Fibroblast of skin of abdomen (primary cell): ENCODE measurements around the gene OLFM2.
A peak's percentile ranks its signal among the peaks of the same experiment; 100 is the strongest.
"Not testable (repeated sequence)": the region's sequence is repeated elsewhere in the genome, so short reads cannot be mapped to it uniquely, and the experiment has no call there.

Experiments
- DNase-seq: peaks from one replicate; pipeline ENCODE4 v3.0.0-alpha.2; 2013

Gene OLFM2

DNA sequence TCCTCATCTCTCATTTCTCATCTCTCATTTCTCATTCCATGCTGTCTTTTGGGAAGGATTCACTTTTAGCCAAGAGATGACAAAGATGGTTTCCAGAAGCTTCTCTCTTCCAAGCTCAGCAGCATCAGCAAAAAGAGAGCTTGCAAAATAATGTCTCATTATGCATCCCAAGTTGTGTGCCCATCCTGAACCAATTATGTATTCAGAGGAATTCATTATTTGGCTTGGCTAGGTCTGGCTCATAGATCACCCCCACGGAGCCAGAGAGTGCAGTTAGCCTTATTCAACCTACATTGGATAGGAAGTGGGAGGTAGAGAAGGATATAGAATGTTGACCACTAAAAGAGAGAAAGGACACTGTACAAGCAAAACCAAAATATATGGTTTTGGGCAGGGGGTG is 5.4 kb upstream of the OLFM2 start:
- peak; percentile 50 for DNase-seq

DNA sequence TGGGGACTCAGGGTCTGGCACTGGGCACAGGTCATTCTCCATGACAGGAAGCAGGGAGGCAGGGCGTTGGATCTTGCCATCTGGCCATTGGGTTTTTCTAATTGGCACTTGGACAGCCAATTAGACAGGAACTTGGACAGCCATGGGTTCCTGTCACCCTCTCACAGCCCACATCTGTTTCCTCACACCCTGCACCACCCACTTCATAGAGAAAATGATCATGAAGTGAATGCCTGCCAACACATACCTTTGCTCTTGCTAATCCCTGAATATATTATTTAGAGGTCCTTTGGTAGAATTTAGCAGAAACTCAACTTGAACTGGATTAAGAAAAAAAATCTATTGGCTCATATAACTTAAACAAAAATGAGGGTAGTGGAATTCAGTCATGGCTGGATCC is 4.9 kb upstream of the OLFM2 start:
- DNase-seq = no peak

DNA sequence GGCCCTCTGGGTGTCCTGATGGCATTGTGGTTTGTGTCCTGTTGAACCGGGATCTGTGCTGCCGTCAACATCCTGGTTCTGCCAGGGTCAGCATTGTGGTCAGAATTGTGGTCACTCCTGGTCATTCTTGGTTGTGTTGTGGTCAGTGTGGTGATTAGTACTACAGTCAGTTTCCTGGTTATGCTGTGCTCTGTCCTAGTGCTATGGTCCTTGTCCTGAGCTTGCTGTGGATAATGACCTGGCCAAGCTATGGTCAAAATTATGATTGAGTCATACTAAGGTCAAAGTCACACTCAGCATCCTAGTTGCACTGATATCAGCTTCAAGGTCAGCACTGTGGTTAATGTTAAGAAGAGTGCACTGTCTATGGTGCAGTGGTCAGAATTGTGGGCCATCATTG is 4.5 kb upstream of the OLFM2 start:
- no peak for DNase-seq

DNA sequence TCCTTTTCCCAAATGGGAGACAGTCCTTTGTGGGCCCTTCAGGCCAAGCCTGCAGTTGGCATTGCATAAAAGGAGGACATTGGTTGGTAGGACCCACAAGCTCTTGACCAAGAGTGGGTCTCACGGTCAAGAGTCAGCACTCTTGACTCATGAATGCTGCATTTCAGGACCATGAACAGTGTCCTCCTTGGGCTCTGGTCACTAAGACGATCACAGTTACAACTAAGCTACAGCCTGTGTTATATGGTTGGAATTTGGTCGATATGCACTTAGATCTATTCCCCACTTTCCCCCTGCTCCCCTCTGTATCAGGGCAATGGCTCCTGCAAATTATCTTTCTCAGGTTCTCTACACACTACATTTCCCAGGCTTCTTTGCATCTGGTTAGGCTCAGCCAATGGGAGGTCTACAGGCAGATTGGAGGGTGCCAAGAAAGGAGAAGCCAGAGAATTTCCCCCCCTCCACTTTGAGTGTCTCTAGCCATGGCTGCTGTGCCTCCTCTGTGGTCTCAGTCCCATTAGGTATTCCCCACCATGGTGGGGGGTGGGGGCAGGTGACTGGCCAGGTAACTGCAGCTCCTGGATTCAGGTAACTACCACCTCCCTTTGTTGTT is 3.1 kb upstream of the OLFM2 start:
- DNase-seq = no peak

DNA sequence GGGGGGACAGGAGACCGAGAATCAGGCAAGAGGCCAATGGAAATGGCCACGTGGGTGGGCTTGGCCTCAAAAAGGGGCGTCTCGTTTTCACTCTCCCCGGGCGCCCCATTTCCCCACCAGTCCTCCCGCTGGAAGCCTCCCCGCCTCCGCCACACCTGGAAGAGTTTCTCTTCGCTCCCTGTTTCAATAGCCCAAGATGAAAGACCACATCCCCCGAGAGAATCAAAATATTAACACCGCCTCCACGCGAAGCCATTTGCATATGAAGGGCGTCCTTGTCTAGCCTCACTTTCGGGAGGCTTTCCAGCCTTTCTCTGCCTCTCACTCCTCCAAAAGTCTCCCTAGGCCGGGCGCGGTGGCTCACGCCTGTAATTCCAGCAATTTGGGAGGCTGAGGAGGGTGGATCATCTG is 691 bp upstream of the OLFM2 start:
- no peak for DNase-seq

DNA sequence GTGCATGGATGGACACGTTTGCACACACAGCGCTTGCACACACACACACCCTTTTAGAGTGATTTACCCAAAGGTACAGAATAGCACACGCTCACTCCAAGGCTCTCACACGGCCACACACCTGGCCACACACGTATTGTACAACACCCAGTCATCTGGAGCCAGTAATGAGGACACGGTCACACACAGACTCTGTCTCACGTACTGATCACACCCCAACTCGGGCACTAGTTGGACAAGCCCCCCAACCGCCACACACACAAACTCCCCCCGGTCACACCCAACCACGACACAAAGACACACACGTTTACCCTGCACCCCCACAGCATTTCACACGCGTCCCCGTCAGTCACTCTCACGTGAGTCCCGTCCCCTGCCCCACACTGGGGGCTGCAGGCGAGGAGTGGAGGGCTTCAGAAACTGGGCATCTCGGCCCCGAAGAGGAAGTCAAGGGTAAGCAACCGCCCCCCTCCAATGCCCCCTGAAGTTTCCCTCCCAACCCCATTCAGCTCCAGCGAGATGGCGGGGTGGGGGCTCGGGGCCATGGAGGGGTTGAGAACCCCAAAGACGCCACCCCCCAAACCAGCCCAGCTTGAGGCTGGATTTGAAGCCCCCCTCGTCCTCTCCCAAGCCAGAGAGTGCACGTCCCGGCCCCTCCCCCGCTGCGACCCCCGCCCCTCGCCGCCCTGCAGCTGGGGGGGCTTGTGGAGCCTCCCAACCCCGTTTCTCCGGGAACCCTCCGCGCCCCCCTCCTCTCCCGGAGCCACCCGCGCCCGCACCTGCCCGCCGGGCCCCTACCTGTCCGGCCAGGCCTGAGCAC is 599 bp downstream of the OLFM2 start:
- DNase-seq = no peak

DNA sequence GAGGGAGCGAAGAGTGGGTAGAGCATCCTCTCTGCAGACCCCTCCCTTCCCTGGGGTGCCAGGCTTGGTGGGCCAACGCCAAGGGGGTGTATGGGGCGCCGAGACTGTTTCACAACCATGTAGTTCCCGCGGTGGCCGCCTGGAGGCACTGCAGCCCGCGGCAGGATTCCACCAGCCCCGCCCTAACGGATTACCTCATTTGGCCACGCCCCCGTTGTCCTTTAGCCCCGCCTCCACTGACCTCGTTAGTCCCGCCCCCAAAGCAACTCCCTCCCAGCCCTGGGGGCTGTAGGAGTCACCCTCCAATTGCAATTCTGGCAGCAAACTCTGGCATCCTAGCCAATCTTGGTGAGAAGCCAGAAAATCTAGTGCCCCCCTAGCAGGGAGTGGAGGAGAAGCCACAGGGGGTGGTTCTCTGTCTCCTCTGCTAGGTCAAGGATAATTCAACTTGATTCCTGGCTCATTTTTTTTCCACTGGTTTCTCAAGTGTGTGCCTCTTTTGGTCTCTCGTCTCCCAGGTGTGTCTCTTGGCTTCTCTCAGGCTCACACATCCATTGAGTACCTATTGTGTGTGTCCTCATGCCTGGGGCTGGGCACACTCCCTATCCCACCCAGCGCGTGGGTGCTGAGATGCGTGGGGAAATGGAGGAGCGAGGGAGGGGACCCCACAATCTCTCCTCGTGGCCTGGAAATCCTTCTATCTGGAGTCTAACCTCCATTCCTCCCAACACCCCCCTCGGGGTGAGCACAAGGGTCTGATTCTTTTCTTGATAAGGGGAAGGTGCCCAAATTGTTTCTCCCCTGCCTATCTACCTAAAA is 2.0 kb downstream of the OLFM2 start:
- DNase-seq = peak; percentile 74

DNA sequence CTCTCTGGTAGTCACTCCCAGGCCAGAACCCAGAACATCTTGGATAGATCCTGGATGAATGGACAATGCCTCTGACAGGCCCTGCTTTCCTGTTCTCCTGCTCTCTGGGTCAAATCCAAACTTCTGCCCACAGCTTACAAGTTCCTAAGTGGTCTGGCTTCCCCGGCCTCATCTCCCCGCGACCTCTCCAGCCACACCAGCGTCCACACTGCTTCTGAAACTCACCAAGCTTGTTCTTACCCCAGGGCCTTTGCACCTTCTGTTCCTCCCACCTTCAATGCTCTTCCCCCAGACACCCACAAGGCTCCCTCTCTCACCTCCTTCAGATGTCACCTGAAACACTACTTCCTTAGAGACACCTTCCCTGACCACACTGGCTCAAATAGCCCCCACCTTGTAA is 3.5 kb downstream of the OLFM2 start:
- no peak for DNase-seq

DNA sequence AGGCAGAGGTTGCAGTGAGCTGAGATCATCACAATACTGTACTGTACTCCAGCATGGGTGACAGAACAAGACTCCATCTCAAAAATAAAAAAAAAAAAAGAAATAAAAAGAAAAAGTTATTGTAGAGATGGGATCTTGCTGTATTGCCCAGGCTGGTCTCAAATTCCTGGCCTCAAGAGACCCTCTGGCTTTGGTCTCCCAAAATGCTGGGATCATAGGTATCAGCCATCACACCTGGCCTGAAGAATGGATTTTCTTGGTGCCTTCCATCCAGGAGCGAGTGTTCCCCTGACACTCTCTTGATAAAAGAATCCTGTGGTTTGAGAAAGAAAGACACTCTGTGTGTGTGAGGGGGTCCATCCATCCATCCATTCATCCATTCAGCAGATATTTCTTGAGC is 4.7 kb downstream of the OLFM2 start:
- no peak for DNase-seq

DNA sequence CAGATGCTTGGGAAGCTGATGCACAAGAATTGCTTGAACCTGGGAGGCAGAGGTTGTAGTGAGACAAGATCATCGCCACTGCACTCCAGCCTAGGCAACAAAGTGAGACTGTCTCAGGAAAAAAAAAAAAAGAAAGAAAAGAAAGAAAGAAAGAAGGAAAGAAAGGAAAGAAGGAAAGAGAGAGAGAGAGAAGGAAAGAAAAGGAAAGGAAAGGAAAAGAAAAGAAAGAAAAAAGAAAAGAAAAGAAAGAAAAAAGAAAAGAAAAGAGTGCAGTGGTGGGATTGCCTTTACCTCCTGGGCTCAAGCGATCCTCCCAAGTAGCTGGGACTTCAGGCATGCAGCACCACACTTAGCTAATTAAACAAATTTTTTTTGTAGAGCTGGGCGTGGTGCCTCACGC is 12.9 kb downstream of the OLFM2 start:
- no peak for DNase-seq

DNA sequence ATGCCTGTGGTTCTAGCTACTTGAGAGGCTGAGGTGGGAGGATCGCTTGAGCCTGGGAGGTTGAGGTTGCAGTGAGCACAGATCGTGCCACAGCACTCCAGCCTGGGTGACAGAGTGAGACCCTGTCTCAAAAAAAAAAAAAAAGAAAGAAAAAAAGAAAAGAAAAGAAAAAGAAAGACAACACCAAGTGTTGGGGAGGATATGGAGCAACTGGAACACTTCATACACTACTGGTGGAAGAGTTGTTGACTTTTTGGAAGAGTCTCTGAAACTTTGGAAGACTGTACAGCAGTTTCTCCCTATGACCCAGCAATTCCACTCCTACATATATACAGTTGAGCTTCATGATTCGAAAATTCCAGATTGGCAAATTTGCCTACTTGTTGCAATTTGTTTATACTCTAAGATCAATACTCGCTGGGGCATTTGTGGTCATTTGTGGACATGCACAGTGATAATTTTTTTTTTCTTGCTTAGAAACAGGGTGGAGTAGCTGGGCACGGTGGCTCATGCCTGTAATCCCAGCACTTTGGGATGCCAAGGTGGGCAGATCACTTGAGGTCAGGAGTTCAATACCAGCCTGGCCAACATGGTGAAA is 13.4 kb downstream of the OLFM2 start:
- not testable (repeated sequence) for DNase-seq

DNA sequence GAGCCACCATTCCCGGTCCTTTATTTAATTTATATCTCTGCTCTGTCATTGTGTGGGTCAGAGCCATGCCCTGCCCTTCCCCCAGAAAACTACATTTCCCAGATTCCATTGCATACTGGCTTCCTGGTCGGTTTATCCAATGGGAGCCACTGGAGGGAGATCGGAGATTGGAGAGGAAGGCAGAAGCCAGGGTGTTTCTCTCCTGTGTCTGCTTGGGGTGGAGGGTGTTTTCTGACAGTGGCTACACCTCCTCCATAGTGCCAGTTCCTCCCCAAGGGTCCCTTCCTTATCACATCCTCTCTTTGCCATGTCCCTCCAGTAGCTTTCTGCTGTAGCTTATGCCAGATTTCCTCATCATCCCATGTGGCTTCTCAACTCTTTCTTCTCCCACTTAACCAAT is 19.0 kb downstream of the OLFM2 start:
- peak; percentile 52 for DNase-seq

DNA sequence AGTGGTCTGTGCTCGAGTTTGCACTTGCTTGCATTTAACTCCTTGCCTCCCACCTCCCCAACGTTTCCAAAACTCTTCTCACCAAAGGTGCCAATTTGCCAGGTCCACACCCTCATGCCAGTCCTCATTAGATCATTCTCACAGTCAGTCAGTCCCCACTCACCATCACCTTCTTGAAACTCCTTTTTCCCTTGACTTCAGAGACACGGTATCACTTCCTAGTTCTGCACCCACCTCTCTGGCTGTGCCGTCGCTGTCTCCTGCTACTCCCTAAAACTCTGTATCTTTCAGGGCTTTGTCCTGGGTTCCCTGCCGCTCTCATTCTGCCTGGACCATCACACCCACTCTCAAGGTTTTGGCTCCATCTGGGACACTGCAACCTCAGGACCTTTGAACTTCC is 19.6 kb downstream of the OLFM2 start:
- no peak for DNase-seq

DNA sequence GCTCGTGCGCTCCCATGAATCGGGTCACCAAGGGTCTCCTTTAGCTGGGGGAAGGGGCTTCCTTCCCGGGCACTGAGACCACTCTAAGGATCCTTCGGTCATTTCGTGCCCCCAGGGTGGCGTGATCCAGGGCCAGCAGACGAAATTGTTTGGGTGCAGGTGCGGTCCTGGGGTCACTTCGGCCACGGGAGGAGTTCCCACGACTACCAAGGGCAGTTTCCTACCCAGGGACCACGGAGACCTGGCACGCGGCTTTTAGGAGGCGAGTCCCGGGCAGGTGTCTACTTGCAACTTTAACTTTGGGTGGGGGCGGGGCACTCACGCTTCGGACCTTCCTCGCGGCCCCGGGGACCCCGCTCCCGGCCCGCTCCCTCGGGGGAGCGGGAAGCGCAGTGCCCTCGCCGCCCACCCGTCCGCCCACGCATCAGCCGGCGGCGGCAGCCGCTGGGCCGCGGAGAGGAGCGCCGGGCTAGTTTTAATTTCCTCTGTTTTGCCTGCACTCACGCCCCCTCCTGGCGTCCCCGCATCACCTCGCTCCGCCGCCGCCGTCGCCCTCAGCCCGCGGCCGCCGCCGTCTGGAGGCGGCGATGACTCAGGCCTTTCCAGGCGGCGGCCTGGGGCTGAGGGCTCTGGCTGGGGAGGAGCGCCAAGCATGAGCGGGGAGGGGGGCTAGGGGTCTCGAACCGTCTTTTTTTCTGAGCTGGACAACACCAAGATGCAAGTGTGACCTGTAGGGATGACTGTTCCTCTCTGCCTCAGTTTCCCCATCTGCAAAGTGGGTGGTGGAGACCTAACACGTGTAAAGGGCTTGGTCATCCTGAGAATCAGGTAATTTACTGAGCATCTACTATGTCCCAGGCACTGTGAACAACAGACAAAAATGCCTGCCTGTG is 21.8 kb downstream of the OLFM2 start:
- DNase-seq = peak; percentile 88

DNA sequence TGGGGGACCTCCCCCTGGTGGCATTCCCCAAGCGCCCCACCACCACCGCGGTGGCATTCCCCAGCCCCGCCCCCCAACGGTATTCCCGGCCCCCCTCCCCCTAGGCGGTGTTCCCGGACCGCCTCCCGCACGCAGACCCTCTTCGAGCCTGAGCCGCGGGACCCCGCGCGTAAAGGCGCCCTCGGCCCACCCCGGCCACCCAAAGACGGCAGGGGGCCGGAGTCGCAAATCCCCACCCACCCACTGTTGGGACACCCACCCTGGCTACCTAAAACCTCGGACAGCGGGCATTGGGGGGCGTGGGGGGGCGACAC is 22.4 kb downstream of the OLFM2 start:
- no peak for DNase-seq

DNA sequence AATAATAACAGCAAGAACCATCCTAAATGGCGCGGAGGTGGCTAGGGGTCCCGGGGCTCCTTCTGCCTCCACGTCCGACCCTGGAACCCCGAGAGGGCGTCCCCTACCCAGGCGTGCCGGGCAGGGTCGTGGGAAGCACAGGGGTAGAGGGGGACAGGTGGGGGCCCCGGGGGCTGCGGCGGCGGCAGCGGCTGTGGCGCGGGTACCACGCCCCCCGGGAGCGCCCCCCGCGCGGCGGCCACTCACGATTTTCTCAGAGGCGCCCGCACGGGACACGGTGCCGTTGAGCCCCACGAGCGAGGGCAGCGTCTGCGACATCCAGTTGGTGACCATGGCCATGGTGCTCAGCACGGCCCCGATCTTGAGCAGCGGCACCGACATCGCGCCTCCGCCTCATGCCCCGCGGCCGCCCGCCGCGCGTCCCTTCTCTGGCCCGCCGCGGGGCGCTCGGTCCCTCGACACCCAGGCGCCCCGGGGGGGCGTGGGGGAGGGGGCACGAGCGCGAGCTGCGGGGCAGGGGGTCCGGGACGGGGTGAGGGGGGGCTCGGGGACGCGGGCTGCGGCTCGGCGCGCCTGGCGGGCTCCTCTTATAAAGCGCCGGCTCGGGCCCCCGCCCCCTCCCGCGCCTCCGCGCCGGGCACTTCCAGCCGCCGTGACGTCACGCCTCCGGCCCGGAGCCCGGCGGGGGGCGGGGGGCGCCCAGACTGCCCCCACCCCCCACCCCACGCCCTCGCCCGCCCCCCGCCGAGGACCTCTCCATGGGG is 22.9 kb downstream of the OLFM2 start:
- DNase-seq = peak; percentile 40

DNA sequence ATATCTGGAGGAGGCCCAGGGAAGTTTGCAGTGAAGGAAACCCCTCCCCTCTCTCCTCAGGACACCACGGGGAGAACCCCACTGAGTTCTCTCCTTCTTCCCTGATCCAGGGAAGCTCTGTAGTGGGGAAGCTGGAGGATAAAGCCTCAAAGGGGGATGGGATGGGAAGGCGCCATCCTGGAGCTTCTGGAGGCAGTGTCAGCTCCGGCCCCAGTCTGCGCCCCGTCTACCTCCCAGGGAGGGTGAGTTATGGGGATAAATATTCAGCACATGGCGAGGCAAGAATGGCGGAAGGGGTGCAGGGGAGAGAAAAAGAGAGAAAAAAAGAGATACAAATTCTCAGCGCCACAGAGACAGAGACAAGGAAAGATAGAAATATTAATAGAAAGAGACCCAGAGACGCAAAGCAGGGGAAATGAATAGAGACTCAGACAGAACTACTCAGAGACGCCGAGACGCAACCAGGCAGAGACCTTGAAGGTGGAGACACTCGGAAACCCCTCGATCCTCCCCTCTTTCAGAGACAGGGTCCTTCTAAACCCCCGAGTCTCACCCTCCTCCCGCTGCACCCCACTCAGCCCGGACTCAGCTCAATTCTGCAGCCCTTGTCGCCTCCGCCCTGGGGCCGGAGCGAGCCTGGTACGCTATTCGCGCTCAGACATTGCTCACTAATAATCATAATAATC is 23.6 kb downstream of the OLFM2 start:
- DNase-seq = no peak

DNA sequence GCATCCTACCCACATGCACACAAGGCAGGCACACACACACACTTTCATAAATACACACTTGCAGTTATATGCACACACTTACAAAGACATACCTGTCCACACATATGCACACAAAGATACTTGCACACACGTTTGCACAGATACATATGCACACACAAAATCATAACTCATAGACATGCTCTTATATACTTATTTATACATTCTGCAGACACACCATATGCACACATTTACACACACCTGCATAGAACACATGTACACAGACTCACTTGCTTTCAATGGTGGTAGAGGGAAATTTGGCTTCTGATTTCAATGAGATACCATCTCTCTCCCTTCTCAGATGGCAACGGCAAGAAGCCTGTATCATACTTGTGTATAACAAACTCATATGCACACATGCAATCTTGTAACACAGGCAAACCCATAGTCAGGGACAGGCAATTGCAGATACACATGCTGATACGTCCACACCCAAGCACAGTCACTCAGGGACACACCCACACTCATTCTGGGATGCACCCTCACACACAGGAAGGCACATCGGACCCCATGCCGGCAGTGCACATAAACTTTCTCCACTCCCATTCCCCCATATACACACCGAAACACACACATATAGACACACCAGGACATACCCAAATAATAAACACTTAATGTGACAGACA is 24.7 kb downstream of the OLFM2 start:
- DNase-seq = no peak

DNA sequence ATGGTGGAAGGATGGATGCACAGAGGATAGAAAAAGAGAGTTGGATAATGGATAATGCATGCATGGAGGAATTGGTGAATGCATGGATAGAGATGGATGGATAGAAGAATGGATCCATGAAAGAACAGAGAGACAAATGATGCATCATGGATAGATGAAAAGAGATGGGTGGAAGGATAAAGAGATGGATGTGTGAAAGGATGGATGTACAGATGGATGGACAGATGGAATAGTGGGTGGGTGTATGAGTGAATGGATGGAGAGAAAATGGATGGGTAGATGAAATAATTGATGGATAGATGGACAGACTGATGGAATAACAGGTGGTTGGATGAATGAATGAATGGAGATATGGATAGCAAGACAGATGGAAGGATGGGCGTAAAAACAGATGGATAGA is 25.7 kb downstream of the OLFM2 start:
- DNase-seq = no peak

DNA sequence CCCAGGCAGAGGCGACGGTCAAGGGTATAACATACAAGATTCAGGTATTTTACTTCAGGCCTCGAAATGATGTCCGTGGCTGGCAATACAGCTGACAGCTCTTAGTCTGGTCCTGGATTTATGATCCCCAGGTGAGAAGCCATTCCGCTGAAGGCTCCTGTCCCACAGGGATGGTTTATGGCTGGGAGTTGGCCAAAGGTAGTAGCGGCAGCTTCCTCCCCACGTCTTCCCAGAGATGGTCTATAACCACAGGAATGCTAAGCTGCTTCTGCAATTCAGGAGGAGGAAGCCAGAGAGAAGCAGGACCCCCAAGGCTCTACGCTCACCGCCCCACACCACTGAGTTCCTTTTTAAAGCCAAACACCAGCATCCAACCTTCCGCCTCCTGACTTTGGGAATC is 27.1 kb downstream of the OLFM2 start:
- peak; percentile 46 for DNase-seq
